ENCODE data around the gene SPINK4.
A peak's percentile ranks its signal among the peaks of the same experiment; 100 is the strongest.

Gene SPINK4

DNA sequence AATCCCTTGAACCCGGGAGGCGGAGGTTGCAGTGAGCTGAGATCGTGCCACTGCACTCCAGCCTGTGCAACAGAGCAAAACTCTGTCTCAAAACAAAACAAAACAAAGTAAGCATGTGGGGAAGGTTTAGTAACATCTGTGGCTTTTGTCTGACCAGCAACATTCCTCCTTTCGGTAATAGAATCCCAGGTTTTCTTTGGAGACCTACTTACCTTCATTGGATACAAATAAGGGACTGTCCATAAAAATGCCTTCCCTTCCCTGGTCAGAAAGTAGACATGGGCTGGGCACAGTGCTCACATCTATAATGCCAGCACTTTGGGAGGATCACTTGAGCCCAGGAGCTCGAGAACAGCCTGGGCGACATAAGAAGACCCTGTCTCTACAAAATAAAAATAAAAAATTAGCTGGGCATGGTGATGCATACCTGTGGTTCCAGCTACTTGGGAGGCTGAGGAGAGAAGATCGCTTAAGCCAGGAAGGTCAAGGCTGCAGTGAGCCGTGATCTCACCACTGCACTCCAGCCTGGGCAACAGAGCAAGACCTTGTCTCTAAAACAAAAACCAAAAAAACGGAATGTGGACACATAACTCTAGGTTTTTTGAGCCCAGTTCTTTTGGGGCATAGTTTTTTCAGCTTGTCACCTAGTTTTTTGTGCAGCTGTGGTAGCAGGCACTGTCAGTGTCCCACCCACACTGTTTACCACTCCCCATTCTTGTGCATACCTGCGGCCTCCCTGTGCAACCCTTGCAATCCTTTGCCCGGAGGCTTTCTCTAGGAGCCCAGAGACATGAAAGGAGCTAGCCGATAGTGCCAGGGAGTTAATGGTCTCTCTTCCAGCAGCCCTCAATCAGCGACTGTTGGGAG is 9.0 kb upstream of the SPINK4 start:
- DNase-seq = no peak

DNA sequence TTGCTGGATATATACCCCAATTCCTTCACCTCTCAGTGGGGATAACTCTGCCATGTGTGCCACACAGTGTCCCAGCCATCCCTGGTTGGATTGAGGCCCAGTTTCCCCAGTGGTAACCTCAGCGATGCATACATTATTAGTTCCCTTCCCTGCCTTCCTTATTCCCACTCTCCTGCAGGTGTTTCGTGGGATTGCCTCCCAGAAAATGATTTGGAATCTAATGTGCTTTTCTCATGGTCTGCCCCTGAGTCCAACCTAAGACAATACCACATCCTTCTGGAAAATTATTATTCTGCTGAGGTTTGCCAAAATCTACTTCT is 8.4 kb upstream of the SPINK4 start:
- no peak for DNase-seq

DNA sequence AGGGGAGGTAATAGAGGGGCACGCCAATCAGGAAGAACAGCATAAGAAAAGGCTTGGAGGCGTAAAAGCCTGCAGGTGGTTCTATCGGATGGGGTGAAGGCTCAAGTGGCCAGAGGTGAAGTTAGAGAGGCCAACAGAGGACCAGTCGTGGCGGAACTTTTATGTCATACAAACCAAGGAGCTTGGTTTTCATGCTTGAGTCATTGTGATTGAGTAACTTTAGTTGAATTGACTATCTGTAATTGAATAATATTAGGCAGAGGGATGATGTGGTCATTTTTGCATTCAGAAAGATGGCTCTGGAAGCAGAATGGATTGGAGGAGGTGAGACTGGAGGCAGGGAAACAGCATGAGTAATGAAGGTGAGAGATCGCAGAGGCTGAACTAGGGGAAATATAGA is 7.2 kb upstream of the SPINK4 start:
- no peak for DNase-seq

DNA sequence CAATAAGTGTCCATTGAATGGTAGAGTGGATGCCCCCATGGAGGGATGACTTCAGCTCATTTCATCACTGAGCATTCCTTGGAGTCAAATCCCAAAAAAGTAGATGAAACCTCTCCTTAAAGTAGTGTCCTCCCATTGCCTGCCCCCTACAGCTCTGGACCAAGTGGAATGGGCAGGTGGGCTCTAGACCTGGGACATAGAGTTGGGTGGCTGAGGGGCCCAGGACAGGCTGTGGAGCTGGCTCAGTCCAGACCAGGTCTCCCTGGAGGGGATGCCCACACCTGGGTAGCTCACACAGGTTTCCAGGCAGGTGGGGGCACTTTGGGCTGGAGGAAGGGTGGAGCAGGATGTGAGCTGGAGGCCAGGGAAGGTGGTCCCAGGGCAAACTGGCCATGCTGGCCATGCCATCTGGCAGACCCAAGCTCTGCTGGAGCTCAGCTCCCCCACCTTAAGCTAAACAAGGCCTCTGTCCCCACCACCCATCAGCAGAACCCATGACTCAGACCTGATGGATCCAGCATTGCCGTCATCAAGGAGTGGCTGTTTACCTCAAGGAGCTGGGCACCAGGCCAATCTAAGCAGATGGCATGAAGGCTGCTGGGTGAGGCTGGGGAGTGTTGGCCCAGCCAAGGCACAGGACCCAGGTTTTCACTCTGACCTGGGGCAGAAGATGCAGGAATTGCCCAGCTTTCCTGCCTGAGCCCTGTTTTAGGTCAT is 6.2 kb upstream of the SPINK4 start:
- peak in 1 of 2 experiments; percentile 22 for DNase-seq

DNA sequence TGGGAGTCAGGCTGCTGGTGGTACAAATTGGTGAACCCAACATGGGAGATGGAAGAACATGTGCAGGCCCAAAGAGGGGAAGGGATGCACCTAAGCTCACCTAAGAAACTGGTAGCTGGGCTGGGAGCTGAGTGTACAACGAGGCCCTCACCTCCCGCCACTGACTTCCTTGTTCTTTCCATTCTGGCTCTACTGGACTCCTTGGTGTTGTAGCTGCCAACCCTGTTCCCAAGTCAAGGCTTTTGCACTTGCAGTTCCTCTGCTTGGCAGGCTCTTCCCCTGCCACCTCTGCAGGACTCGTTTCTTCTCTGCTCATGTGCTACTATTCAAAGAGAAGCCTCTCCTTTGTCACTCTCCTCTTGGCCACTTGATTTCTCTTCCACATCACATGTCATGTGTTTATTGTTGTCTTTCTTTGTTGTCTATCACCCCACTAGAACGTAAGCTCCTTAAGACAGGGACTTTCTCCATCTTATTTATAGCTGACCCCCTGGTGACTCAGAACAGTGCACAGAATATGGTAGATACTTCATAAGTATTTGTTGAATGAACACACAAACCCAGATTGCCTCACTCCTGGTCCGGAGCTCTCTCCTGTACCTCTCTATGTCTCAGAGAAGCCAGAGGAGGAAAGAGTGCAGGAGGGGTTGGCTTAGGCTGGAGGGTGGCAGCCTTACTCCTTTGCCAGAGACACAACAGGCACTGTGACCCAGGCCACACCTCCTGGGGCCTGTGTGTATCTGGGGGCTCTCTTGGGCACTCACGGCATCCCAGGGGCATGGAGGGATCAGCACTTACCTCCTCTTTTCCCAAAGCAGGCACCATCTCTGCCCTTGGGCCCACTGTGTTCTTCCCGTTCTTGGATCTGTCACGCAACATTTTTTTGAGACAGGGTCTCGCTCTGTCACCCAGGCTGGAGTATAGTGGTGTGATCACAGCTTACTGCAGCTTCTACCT is 5.2 kb upstream of the SPINK4 start:
- no peak for DNase-seq

DNA sequence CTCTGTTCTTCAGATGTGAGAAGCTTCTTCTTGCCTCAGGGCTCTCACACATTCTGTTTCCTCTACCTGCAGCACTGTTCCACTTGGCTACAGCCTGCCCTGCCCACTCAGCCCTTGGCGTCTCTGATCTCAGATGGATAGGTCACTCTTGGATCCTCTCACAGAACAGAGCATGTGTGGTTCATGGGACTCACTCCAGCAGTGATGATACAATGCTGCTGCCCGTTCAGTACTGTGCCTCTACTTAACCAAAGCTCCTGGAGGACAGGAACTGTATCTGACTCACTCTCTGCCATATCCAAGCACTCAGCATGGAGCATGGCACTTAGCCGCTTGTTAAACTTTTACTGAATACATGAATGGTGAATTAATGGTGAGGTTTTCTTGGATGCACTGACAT is 3.4 kb upstream of the SPINK4 start:
- no peak for DNase-seq

DNA sequence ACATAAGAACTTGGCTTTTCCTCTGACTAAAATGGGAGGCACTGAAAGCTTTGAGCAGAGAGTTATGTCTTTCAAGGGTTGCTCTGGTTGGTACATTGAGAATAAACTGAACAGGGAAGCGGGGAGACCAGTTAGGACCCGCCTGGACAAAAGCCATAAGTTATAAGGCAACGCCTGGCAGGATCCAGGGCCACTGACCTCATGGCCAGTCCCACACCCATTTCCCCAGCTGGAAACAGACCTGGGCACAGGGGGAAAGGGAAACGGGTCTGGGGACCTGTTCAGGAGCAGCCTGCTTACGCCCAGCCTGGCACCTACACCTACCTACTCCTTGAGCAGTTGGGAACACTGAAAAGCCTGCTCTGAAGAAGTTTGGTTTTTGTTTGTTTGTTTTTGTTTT is 1.3 kb downstream of the SPINK4 start:
- DNase-seq = no peak

DNA sequence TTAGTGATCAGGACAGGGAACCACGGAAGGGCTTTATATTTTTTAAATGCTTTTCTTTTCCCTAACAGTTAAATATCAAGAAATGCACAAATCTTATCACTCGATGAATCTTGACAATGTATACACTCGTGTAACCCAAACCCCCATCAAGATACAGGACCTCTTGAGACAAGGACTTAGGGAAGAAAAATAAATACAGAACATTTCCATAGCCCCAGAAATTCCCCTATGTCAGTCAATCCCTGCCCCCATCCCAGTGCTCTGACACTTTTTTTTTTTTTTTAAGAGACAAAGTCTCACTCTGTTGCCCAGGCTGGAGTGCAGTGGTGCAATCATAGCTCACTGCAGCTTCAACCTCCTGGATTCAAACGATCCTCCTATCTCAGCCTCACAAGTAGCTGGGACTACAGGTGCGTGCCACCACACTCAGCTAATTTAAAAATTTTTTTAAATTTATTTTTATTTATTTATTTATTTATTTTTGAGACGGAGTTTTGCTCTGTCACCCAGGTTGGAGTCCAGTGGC is 2.7 kb downstream of the SPINK4 start:
- DNase-seq = no peak

DNA sequence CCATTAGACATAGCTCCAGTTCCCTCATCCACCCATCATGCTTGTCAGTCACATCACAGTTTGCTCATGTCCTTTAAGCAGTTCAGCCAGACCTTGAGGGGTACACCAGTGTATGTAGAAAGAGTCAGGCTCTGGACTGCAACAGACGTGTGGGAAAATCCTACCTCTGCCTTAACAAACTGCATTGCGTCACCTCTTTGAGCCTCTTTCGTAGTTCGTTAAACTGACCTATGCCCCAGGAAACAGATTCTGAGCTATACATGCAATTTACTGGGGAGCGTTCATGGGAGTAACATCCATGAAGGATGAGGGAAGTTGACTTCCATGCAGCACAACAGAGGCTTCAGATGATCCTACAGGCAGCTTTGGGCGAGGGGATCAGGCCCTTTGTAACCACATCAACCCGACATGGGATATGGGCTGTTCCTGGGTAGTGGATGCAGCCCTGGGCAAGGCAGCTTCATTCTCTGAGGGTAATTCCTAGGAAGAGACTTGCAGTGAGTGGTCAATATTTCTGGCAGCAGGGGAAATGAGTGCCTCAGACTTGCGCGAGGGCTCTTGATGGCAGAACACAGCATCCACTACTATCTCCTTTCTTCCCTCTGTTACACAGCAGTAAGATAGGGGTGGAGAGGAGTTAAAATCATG is 4.3 kb downstream of the SPINK4 start:
- no peak for DNase-seq

DNA sequence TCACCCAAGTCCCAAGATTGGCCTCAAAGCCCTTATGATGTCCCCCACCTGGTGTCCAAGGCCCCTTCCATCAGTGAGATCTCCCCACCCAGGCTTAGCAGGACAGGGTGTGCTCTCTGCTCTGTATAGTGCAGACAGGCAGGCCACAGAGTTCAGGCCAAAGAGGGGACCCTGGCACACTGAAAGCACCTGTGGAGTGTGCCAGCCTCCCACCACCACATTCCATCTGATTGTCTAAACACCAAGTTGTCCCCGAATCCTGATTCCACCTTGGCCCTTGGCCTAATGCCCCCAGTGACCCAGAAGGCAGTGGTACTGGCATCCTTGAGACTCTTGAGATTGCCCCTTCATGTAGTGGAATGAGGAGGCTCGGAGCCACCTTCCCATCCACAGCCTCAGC is 5.4 kb downstream of the SPINK4 start:
- DNase-seq = no peak

DNA sequence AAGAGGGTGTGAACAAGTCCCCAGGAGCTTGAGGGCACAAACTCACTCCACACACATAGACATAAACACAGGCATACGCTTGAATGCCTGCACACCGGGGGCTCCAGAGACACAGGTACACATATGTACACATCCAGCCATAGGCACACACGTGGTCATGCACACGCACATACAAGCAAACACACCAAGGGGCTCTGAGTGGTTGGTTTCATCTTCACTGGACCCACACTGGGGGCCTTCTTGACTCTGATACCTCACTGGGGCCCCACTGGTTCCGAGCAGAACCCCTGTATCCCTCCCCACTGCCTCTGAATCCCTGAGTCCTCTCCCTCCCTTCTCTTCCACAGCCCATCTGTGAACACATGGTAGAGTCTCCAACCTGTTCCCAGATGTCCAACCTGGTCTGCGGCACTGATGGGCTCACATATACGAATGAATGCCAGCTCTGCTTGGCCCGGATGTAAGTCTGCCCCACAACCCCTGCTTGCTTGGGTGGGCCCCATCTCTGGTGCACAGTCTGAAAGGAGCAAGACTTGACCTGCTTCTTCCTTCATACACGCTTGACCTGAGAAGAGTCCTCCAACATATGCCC is 6.4 kb downstream of the SPINK4 start:
- no peak for DNase-seq

DNA sequence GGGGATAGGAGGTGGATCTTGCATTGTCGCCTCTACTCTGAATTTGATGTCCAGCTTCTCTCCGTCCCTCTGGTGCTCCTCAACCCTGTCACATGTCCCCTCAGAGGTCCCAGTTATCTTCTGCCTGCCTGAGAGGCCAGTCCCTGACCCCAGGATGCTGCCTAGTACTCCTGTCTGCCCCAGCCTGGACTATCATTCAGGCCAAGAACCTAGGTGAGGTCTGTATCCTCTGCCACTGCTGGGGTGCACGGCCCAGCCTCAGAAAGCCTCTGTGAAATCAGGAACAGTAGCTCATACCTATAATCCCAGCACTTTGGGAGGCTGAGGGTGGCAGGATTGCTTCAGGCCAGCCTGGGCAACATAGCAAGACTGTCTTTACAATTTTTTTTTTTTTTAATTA is 8.6 kb downstream of the SPINK4 start:
- no peak for DNase-seq

DNA sequence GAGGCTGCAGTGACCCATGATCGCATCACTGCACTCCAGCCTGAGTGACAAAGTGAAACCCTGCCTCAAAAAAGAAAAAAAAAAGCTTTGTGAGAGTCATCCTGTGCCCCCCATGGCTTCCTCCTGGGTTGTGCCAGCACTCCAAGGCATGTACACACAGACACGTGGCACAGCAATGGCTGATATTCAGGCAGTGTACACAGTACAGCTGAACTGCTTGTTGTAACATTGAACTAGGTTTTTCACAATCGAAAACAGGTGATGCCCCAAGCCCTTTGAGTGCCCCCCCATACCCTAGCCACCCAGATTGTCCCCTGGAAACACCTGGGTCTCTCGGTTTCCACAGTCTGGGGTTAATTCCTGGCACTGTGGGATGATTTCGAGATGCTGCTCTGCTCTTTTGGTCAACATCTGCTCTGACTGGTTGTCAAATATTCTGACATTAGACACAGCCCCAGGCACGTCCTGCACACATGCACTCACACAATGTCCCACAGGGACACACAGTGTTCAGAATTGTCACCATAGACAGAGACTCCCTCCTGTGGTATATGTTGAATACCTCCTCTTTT is 9.2 kb downstream of the SPINK4 start:
- no peak for DNase-seq

DNA sequence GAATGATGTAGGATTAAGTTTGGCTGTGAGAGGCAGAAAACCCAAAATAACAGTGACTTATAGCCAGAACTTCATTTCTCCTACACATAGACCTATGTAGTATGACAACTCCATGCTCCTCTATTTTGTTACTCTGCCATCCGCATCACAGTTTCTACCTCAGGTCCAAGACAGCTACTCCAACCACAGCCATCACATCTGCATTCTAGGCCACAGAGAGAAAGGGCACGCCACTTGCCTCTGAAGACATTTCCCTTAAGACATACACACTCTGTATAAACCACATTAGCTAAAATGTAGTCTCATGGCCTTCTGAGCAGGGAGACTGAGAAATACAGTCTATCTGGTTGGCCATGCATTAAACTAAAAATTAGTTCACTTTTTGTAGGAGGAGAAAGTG is 10.0 kb downstream of the SPINK4 start:
- no peak for DNase-seq

DNA sequence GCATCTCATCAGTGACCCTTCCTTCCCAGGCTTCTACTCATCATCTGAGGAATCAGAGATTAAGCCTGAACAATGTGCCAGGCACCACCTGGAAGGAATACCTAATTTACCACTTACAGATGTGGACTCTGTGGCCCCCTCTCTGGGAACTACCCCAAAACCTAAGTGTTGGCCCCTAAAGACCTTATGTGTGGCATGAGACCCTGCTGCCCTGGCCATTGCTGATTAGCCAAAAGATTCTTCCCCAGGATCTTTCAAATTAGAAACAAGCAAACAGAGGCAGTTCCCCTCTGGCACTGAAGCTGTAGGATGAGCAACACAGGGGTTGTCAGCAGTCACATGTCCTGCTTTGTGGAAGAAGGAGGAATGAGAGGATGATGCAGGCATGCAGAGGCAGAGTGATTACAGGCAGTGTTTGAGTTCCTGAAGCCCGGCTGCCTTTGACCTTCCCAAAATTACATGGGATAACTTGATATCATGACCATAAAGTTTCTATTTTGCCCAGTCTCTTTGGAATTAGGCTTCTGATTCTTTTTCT is 10.6 kb downstream of the SPINK4 start:
- DNase-seq = no peak

DNA sequence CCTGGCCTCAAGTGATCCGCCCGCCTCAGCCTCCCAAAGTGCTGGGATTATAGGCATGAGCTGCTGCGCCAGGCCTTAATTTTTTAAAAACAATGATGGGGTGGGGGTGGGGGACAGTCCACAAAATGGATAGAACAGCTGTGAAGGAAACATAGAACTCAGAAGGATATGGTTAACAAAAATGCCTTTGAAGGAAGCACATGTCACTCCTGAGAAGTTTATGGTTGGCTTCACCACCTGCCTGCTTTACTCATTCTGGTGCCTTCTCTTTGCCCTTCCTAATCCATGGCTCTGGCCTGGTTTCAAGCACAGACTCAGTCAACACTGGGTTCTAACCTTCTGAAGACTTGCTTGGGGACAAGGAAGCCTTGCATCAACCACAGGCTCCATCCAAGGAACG is 14.2 kb downstream of the SPINK4 start:
- DNase-seq = no peak

DNA sequence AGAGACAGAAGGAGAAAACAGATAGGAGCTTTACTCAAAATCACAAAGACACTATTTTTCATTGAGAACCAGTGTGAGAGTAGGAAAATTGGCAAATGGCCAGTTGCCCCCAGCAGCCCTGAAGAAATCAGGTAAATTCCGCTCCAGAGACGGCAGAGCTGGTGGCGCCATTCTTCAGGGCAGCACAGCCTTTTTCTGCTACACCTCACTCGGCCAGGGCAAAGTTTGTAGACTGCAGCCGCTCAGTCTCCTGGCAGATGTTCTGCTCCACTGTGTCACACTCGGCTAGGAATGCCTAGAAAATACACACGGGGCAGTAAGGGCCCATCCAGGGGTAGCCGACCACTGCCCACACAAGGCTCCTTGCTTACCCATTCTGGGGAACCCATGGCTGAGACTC is 15.0 kb downstream of the SPINK4 start:
- DNase-seq = no peak

DNA sequence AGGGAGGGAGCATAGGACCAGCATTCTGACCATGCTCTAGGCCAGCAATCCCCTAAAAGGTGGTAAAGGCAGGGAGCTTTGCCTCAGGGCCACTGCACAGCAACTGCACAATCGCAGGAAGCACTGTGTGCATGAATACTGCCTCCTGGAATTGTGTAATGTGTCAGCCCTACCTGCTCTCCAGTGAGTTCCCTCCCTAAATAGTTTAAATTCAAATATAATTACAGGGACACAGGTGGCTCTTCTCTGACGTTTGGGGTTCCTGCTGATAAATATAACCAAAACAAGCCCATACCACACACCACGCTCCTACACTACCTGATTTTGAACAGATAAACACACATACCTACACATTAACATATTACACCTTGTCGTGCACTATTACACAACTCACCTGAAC is 15.5 kb downstream of the SPINK4 start:
- DNase-seq = no peak

DNA sequence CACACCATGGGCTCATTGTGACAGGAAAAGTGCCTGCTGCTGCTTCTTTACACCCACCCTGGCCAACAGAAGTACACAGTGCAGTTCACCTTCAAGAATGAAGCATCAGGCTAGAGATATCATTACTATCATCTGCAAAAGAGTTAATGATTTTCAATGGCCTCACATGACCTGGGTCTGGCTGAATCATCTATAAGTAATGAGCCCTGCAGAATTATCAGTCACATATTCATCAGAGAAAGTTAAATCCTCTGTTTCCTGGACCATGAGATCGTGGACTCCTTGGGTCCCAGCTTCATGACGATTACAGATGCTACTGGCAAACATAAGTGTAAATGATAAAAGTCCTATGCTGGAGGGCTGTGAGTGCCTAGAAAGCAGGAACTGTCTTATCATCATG is 16.3 kb downstream of the SPINK4 start:
- no peak for DNase-seq

DNA sequence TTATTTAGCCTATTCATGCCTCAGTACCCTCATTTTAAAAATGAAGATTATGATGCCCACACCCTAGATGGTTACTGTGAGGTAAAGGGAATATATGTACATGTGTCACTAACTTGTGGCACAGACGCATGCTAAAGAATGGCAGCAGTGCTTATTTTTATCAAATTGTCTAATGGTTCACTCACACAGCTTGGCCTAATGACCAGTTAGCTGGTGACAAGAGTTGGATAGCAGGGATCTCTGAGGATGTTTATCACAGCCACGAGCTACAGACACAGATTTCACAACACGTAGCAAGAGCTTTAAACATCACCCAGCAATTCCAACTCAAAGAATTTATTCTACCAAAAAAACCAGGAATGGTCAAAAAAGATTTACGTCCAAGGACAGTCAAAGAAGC is 17.3 kb downstream of the SPINK4 start:
- DNase-seq = no peak

DNA sequence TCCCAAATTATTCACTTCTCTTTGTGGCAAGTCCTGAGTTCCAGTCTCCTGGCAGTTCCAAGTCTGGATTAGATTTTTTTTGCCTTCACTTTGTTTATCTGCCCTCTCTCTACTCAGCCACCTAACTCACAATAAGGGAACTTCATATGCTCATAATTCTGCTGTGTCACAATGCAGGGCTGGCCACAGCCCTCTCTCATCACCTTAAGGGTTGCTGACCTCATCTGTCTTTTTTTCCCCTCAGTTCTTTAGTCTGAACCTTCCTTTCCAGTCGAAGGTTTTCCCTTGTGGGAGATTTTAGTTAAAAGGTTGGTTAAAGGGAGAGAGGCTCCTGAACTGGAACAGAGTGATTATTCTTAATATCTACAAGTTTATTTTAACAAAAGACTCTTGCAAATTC is 20.4 kb downstream of the SPINK4 start:
- no peak for DNase-seq
